ENCODE data around the gene STAT3. TPM values are rescaled to one million over a fixed set of nuclear protein-coding genes. Genes with fewer than 3 reads are reported as not detected.
A peak's percentile ranks its signal among the peaks of the same experiment; 100 is the strongest.

Gene STAT3
- total and polyA plus RNA-seq, 9 of the 15 experiments (the other 6 are each of a cell fraction or from before 2014, with no cell fraction given): 90.0 to 179 (median 114) TPM

GRCh38 chr17:42287977-42288802 is 100.1 kb downstream of the STAT3 start, which contains the start of gene STAT5A (continued):
- TF ChIP-seq ATF1 (CRISPR knock-in tag; IDR thresholded peaks at IDR 0.05): no peak
- TF ChIP-seq ATF1 (tag; IDR thresholded peaks at IDR 0.05): peak; percentile 14; the same call in 1 of the 2 replicates
- no peak for TF ChIP-seq ZBTB34 (CRISPR knock-in tag; IDR thresholded peaks at IDR 0.05)
- no peak for TF ChIP-seq MITF (IDR thresholded peaks at IDR 0.05)
- TF ChIP-seq NCOA4 (IDR thresholded peaks at IDR 0.05; ENCODE audit: partially characterized antibody): no peak
- TF ChIP-seq PTRF (tag; IDR thresholded peaks at IDR 0.05): no peak
- TF ChIP-seq ZNF511 (CRISPR knock-in tag; IDR thresholded peaks at IDR 0.05): no peak
- peak; percentile 42; the same call in 1 of the 2 replicates for TF ChIP-seq PHF8 (IDR thresholded peaks at IDR 0.05; ENCODE audit: borderline replicate concordance, low read length)
- no peak for TF ChIP-seq TAF15 (IDR thresholded peaks at IDR 0.05; ENCODE audit: low read depth, low read length)
- no peak for TF ChIP-seq BDP1 (IDR thresholded peaks at IDR 0.05; ENCODE audit: insufficient read depth, insufficient read length)
- no peak for TF ChIP-seq MXD1 (CRISPR knock-in tag; IDR thresholded peaks at IDR 0.05; ENCODE audit: borderline replicate concordance, poor library complexity, severe bottlenecking)
- TF ChIP-seq SRSF3 (IDR thresholded peaks at IDR 0.05; ENCODE audit: insufficient read depth, low read length): 0 out of 2 replicates have a peak, but pooled peaks have one; percentile 32
- TF ChIP-seq SFPQ (IDR thresholded peaks at IDR 0.05; ENCODE audit: low read depth, low read length): no peak
- TF ChIP-seq SP1 (CRISPR knock-in tag; IDR thresholded peaks at IDR 0.05): no peak
